Left ventricle myocardium superior (tissue), 1 donor: ENCODE results near the gene IL17F. TPM values are rescaled to one million over a fixed set of nuclear protein-coding genes. Genes with fewer than 3 reads are reported as not detected.

ENCODE experiments used
- ATAC-seq: fragments of 200-7000 bp; cut with Tn5 transposase; one replicate; pipeline ENCODE4 v1.9.1; 2020; ENCODE audit warnings: mild to moderate bottlenecking, moderate library complexity
- DNase-seq: peaks from one replicate; pipeline ENCODE4 v3.0.0-alpha.2; 2020
- intact Hi-C: fragments of 100-400 bp; cut with micrococcal nuclease; formaldehyde crosslinking; loops from one replicate; pipeline ENCODE4 v1.11.0; 2022
- long read RNA-seq: library from polyadenylated mRNA; unstranded; transcript quantifications from one replicate; pipeline ENCODE4 v2.0.0, GENCODE V29; 2021
- total RNA-seq: library from RNA; stranded (reverse); fragmentation: NEBNext Ultra II Directional; extraction: Animal tissue kit (Norgen Biotek cat#: 25700); gene quantifications from one replicate; pipeline ENCODE4 v1.2.1, GENCODE V29; 2021
- donor health status: DM: no; HTN: yes; CAD: no; lungs with severe emphysema.

IL17F gene
- not detected for total RNA-seq
- long read RNA-seq: 0 reads

GRCh38 chr6:52244400-52244799, at the start of gene IL17F:
IL17F (minus strand) TSS chr6:52244500; CDS start chr6:52244429, 71 bp downstream.
- no peak for DNase-seq
- intact Hi-C loops: no loop called here
- ATAC-seq: no peak

GRCh38 chr6:52293067-52293466, 48.8 kb upstream of the IL17F start:
- intact Hi-C loops: no loop called here
- DNase-seq: no peak
- no peak for ATAC-seq

GRCh38 chr6:52288841-52289240, 44.5 kb upstream of the IL17F start:
- ATAC-seq (no peak), DNase-seq (no peak)
- intact Hi-C loops: loop anchor here (5.0 kb wide), 1 partner anchor 113 kb away; no protein-coding TSS in a partner anchor

GRCh38 chr6:52288216-52288615, 43.9 kb upstream of the IL17F start:
- ATAC-seq: no peak
- intact Hi-C loops: loop anchor here (5.0 kb wide), 1 partner anchor 114 kb away; no protein-coding TSS in a partner anchor

GRCh38 chr6:52286798-52287432, 42.6 kb upstream of the IL17F start:
- peak; percentile 76 for DNase-seq
- no peak for ATAC-seq
- intact Hi-C loops: loop anchor here (5.0 kb wide), 1 partner anchor 115 kb away; no protein-coding TSS in a partner anchor

More at GRCh38 chr6:52288216-52288615, 43.9 kb upstream of the IL17F start:
- no peak for DNase-seq

- ATAC-seq: peak; percentile 7
- intact Hi-C loops: loop anchor here (5.0 kb wide), 1 partner anchor 117 kb away; no protein-coding TSS in a partner anchor
These were observed 41.1 kb upstream of the IL17F start for GRCh38 chr6:52285177-52286068.

GRCh38 chr6:52284460-52285176, 40.3 kb upstream of the IL17F start, which contains the start of gene MCM3:
MCM3 (minus strand) TSS chr6:52284742; CDS start chr6:52284674, 68 bp downstream.
- intact Hi-C loops: loop anchor here (5.0 kb wide), 1 partner anchor 118 kb away; no protein-coding TSS in a partner anchor
- DNase-seq (peak; percentile 97), ATAC-seq (peak; percentile 100)

More at GRCh38 chr6:52285177-52286068, 41.1 kb upstream of the IL17F start:
- no peak for DNase-seq

- DNase-seq: no peak
- intact Hi-C loops: no loop called here
- ATAC-seq: no peak
These were observed 39.8 kb upstream of the IL17F start for GRCh38 chr6:52284131-52284459.

- intact Hi-C loops: no loop called here
- no peak for DNase-seq
- no peak for ATAC-seq
These were observed 38.8 kb upstream of the IL17F start for GRCh38 chr6:52283111-52283510.

- DNase-seq (no peak), ATAC-seq (no peak)
- intact Hi-C loops: no loop called here
These were observed 31.8 kb upstream of the IL17F start for GRCh38 chr6:52276130-52276529.

GRCh38 chr6:52271852-52272460, 27.7 kb upstream of the IL17F start:
- no peak for ATAC-seq
- intact Hi-C loops: no loop called here

GRCh38 chr6:52263709-52264540, 19.6 kb upstream of the IL17F start:
- intact Hi-C loops: no loop called here
- ATAC-seq (peak; percentile 66), DNase-seq (peak; percentile 54)

More at GRCh38 chr6:52271852-52272460, 27.7 kb upstream of the IL17F start:
- no peak for DNase-seq

- intact Hi-C loops: no loop called here
- no peak for ATAC-seq
- DNase-seq: no peak
These were observed 18.5 kb upstream of the IL17F start for GRCh38 chr6:52262620-52263344.

- DNase-seq (no peak), ATAC-seq (no peak)
- intact Hi-C loops: no loop called here
These were observed 16.9 kb upstream of the IL17F start for GRCh38 chr6:52261229-52261628.

GRCh38 chr6:52260634-52261033, 16.3 kb upstream of the IL17F start:
- ATAC-seq (no peak), DNase-seq (no peak)
- intact Hi-C loops: no loop called here

- intact Hi-C loops: no loop called here
- DNase-seq: no peak
- ATAC-seq: no peak
These were observed 11.1 kb upstream of the IL17F start for GRCh38 chr6:52255434-52255833.

- ATAC-seq: no peak
- intact Hi-C loops: no loop called here
- no peak for DNase-seq
These were observed 10.6 kb upstream of the IL17F start for GRCh38 chr6:52254731-52255378.
